ELF-1 (cell line): ENCODE measurements around the gene ASIC1.
A peak's percentile ranks its signal among the peaks of the same experiment; 100 is the strongest.
"Not testable (repeated sequence)": the region's sequence is repeated elsewhere in the genome, so short reads cannot be mapped to it uniquely, and the experiment has no call there.

Experiments used
- DNase-seq: peaks from one replicate; pipeline ENCODE4 v3.0.0-alpha.2; 2016; ENCODE audit warnings: low read depth, low spot score

The ASIC1 gene

DNA sequence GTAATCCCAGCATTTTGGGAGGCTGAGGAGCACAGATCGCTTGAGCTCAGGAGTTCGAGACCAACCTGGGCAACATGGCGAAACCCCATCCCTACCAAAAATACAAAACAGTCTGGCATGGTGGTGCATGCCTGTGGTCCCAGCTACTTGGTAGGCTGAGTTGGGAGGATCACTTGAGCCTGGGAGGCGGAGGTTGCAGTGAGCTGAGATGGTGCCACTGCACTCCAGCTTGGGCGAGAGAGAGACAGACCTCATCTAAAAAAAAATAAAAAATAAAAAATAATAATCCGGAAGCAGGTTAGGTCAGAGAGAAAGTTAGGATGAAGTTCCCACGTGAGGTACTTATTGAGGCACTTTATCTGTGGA lies 27.0 kb downstream of the ASIC1 start:
- not testable (repeated sequence) for DNase-seq

- DNase-seq = peak; percentile 96
These were observed 27.6 kb downstream of the ASIC1 start, which contains the start of gene SMARCD1 for GRCh38 chr12:50084775-50085614. Gene SMARCD1, plus strand, starts transcription at chr12:50085342. Its CDS starts 28 bp downstream, at chr12:50085370.

- DNase-seq = no peak
These were observed 28.2 kb downstream of the ASIC1 start for GRCh38 chr12:50085615-50086072.

- DNase-seq = no peak
These were observed 28.8 kb downstream of the ASIC1 start for GRCh38 chr12:50086148-50086547.

GRCh38 chr12:50087151-50087550 lies 29.8 kb downstream of the ASIC1 start:
- no peak for DNase-seq

DNA sequence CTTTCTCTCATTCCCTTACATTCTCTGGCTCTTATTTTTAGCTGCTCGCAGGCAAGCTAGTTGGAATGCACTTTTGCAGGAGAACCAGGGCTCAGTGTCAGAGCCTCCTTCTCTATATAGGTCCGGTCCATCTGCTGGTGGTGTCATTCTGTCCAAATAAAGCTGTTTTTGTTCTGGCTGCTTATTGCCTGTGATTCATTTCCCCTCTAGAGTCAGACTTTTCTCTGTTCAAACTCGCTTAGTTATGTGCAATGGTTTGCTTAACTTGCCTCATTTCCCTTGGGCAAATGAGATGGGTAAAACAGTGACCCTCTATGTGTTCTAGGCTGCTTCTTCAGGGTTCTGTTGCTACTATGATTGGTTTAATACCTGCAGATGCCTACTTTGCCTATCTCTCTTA lies 30.6 kb downstream of the ASIC1 start:
- no peak for DNase-seq

- no peak for DNase-seq
These were observed 31.4 kb downstream of the ASIC1 start for GRCh38 chr12:50088577-50089335.

DNA sequence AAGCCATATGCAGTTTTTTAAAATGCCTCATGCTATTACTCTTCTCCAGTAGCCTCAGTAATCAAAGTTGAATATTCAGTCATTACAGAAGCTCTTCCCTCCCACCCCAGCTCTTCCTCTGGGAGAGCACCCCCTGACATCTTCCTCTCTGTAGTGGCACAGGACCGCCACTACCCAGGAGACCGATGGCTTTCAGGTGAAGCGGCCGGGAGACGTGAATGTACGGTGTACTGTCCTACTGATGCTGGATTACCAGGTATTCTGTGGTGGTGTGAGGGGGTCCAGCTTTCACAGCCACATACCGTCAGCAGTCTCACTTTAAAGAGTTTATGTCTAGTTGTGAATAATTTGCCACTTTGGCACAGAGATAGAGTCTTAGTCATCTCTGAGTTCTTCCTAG lies 32.3 kb downstream of the ASIC1 start:
- no peak for DNase-seq

- no peak for DNase-seq
These were observed 33.0 kb downstream of the ASIC1 start for GRCh38 chr12:50090391-50090790.

DNA sequence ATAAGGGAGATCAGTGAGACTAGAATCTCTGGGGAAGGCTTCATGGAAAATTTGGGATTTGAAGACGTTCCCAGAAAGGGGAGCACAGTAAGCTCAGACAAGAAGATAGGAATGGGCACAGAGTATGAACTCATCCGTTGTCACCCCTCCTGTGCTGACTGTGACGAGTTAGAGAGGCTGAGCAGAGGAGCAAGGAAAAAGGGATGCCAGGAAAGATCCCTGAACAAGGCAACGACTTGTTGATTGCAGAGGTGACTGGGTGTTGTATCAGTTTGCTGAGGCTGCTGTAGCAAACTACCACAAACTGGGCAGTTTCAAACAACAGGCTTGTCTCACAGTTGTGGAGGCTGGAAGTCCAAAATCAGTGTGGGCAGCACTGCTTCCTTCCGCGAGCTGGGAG lies 40.6 kb downstream of the ASIC1 start:
- no peak for DNase-seq

DNA sequence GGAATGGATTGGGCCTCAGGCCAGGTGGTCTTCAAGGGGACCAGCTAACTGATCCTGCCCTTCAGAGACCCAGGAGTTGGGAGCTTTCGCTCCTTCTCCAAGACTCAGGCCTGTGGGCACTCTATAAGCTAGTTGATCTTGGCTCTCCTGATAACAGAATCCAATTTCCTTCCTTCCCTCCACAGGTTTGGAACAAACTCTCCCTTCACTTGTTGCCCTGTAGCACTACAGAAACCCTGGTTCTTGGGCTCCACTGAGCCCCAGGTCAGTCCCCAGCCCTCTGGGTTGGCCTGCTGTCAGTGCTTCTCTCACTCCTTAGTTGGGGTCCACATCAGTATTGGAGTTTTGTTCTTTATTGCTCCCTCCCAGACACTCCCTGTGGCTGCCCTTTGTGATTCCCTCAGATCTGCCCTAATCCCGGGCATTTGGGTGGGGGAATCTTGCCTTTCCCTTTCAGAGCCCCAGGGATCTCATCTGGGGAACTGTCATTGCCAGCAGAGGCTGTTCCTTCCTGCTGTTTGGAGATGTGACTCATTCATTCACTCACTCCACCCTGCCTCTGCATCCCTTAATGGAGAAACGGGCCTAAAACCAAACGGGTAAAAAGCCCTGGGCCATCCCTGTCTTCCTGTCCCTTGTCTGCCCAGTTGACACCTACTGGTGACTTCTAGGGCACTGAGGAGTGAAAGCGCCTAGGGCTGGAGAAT lies 42.1 kb downstream of the ASIC1 start:
- no peak for DNase-seq

- no peak for DNase-seq
These were observed 43.2 kb downstream of the ASIC1 start for GRCh38 chr12:50100561-50100960.

- peak; percentile 59 for DNase-seq
These were observed 44.3 kb downstream of the ASIC1 start for GRCh38 chr12:50101663-50102062.

GRCh38 chr12:50102131-50102531 lies 44.7 kb downstream of the ASIC1 start:
- DNase-seq = no peak

- peak; percentile 27 for DNase-seq
These were observed 45.4 kb downstream of the ASIC1 start for GRCh38 chr12:50102646-50103309.

GRCh38 chr12:50103351-50103750 lies 46.0 kb downstream of the ASIC1 start:
- no peak for DNase-seq

GRCh38 chr12:50103767-50104321 lies 46.4 kb downstream of the ASIC1 start, which contains the start of gene GPD1:
Gene GPD1, plus strand, starts transcription at chr12:50104008. Its CDS starts 43 bp downstream, at chr12:50104051.
- peak; percentile 60 for DNase-seq

DNA sequence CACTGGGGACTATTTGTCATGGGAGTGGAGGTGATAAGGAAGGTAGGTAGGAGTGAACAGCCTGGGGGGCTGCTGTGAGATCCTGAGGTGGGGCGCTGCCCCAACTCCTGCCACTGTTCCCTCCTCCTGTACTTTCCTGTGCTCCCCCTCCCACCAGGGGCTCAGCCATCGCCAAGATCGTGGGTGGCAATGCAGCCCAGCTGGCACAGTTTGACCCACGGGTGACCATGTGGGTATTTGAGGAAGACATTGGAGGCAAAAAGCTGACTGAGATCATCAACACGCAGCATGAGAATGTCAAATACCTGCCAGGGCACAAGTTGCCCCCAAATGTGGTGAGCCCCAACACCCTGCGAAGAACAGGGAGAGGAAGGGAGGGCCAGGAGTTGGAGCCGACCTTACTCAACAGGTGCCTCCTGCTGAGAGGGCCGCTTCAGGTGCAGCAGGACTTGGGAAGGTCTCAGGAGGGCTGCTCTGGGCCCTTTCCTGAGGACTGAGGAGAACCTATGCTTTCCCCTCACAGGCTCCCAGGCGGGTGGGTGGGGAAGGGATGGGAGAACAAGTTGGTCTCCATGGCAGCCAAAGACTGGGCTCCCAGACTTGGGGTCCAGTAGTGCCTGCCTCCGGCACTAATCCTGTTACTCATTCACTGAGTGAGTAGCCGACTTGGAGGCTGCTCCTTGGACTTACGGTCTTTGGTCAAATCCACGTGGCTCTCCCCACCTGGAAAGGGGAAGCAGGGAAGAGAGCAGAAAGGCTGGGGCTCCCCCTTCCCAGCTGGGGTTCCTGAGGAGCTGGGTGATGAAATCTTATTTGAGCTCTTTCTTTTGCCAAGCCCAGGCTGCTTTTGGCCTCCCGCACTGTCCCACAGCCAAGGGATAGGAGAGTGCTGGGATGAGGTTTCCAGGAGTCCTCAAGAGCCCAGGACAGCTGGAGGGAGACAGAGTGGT lies 47.3 kb downstream of the ASIC1 start:
- DNase-seq = no peak

- DNase-seq = no peak
These were observed 48.6 kb downstream of the ASIC1 start for GRCh38 chr12:50105913-50106450.

DNA sequence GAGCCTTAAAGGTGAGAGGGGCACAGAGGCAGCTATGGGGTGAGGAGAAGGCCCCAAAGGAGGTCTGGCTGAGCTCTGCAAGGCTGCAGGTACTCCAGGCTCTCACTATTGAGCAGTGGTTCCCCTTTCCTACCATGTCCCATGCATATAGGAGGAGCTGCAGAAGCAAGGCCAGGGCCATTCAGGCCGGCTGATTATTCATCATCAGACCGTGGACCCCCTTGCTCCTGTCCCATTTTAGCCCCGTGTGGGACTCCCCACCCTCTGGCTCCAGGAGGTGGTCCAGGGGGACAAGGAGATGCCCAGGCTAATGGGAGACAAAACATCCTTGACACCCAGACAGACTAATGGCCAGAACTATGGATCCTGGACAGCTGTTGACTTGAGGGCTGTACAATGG lies 49.5 kb downstream of the ASIC1 start:
- no peak for DNase-seq
